ENCODE data around the gene KCNE4. TPM values are rescaled to one million over a fixed set of nuclear protein-coding genes. Genes with fewer than 3 reads are reported as not detected.
"Not testable (repeated sequence)": the region's sequence is repeated elsewhere in the genome, so short reads cannot be mapped to it uniquely, and the experiment has no call there.

KCNE4 gene
- total RNA-seq, 2 experiments from 2014 or later, result not detected

- Mint-ChIP-seq H3K27me3 (ENCODE audit: low read depth) (no peaks in the 10 kb centered on the region), H3K4me1 (ENCODE audit: low read depth) (no peaks in the 10 kb centered on the region), H3K27ac (no peak overlapping the region), H3K36me3 (ENCODE audit: low read depth) (no peaks in the 10 kb centered on the region), H3K9me3 (ENCODE audit: insufficient read depth) (no peaks in the 10 kb centered on the region), H3K4me3 (no peak overlapping the region)
- ChIA-PET POLR2A (no interaction called here), CTCF (no interaction called here)
- DNase-seq (no peak), ATAC-seq (no peak)
Observed at GRCh38 chr2:223069465-223069864, 17.5 kb downstream of the KCNE4 start.

- Mint-ChIP-seq H3K4me1 (ENCODE audit: low read depth) (no peaks in the 10 kb centered on the region), H3K4me3 (no peak overlapping the region), H3K9me3 (ENCODE audit: insufficient read depth) (no peaks in the 10 kb centered on the region), H3K36me3 (ENCODE audit: low read depth) (no peaks in the 10 kb centered on the region), H3K27me3 (ENCODE audit: low read depth) (no peaks in the 10 kb centered on the region), H3K27ac (no peak overlapping the region)
- ATAC-seq, result no peak
- CTCF ChIA-PET, result no interaction called here
- no peak for DNase-seq
- POLR2A ChIA-PET, result no interaction called here
Observed at GRCh38 chr2:223069988-223070387, 18.0 kb downstream of the KCNE4 start.

- no peak overlapping the region for H3K4me3 Mint-ChIP-seq
- H3K4me1 Mint-ChIP-seq (ENCODE audit: low read depth), result no peaks in the 10 kb centered on the region
- no peaks in the 10 kb centered on the region for H3K36me3 Mint-ChIP-seq (ENCODE audit: low read depth)
- DNase-seq, result no peak
- H3K27me3 Mint-ChIP-seq (ENCODE audit: low read depth), result no peaks in the 10 kb centered on the region
- ChIA-PET POLR2A (no interaction called here), CTCF (no interaction called here)
- H3K27ac Mint-ChIP-seq, result no peak overlapping the region
- no peak for ATAC-seq
- no peaks in the 10 kb centered on the region for H3K9me3 Mint-ChIP-seq (ENCODE audit: insufficient read depth)
Observed at GRCh38 chr2:223071139-223071538, 19.1 kb downstream of the KCNE4 start.

GRCh38 chr2:223072826-223073225, 20.8 kb downstream of the KCNE4 start:
- Mint-ChIP-seq H3K36me3 (ENCODE audit: low read depth) (no peaks in the 10 kb centered on the region), H3K4me1 (ENCODE audit: low read depth) (no peaks in the 10 kb centered on the region), H3K27me3 (ENCODE audit: low read depth) (no peaks in the 10 kb centered on the region), H3K4me3 (no peak overlapping the region), H3K9me3 (ENCODE audit: insufficient read depth) (no peaks in the 10 kb centered on the region), H3K27ac (no peak overlapping the region)
- POLR2A ChIA-PET, result no interaction called here
- DNase-seq, result no peak
- no peak for ATAC-seq
- CTCF ChIA-PET, result no interaction called here

- no peak for DNase-seq
- Mint-ChIP-seq H3K36me3 (ENCODE audit: low read depth) (no peaks in the 10 kb centered on the region), H3K4me3 (no peak overlapping the region), H3K27ac (no peak overlapping the region), H3K9me3 (ENCODE audit: insufficient read depth) (no peaks in the 10 kb centered on the region), H3K4me1 (ENCODE audit: low read depth) (no peaks in the 10 kb centered on the region), H3K27me3 (ENCODE audit: low read depth) (no peaks in the 10 kb centered on the region)
- ATAC-seq, result no peak
- ChIA-PET POLR2A (interaction anchor here (0.6 kb wide), 1 partner anchor 581 kb away, joined by 3 read pairs; no protein-coding TSS in a partner anchor), CTCF (no interaction called here)
Observed at GRCh38 chr2:223075301-223076270, 23.6 kb downstream of the KCNE4 start.

GRCh38 chr2:223076573-223076972, 24.6 kb downstream of the KCNE4 start:
- H3K9me3 Mint-ChIP-seq (ENCODE audit: insufficient read depth), result no peaks in the 10 kb centered on the region

GRCh38 chr2:223078482-223078881, 26.5 kb downstream of the KCNE4 start:
- POLR2A ChIA-PET, result no interaction called here
- Mint-ChIP-seq H3K27me3 (ENCODE audit: low read depth) (no peaks in the 10 kb centered on the region), H3K36me3 (ENCODE audit: low read depth) (no peaks in the 10 kb centered on the region), H3K9me3 (ENCODE audit: insufficient read depth) (no peaks in the 10 kb centered on the region), H3K27ac (no peak overlapping the region), H3K4me3 (no peak overlapping the region), H3K4me1 (ENCODE audit: low read depth) (no peaks in the 10 kb centered on the region)
- no peak for ATAC-seq
- no peak for DNase-seq
- CTCF ChIA-PET, result no interaction called here

More at GRCh38 chr2:223076573-223076972, 24.6 kb downstream of the KCNE4 start:
- ATAC-seq (no peak), DNase-seq (no peak)
- Mint-ChIP-seq H3K27ac (no peak overlapping the region), H3K36me3 (ENCODE audit: low read depth) (no peaks in the 10 kb centered on the region), H3K4me1 (ENCODE audit: low read depth) (no peaks in the 10 kb centered on the region), H3K4me3 (no peak overlapping the region), H3K27me3 (ENCODE audit: low read depth) (no peaks in the 10 kb centered on the region)
- POLR2A ChIA-PET, result no interaction called here
- CTCF ChIA-PET, result no interaction called here

- Mint-ChIP-seq H3K9me3 (ENCODE audit: insufficient read depth) (no peaks in the 10 kb centered on the region), H3K27ac (no peak overlapping the region), H3K27me3 (ENCODE audit: low read depth) (no peaks in the 10 kb centered on the region), H3K4me3 (no peak overlapping the region), H3K36me3 (ENCODE audit: low read depth) (no peaks in the 10 kb centered on the region), H3K4me1 (ENCODE audit: low read depth) (no peaks in the 10 kb centered on the region)
- ChIA-PET CTCF (no interaction called here), POLR2A (no interaction called here)
- no peak for ATAC-seq
- no peak for DNase-seq
Observed at GRCh38 chr2:223079378-223079777, 27.4 kb downstream of the KCNE4 start.

GRCh38 chr2:223079925-223080324, 27.9 kb downstream of the KCNE4 start:
- ChIA-PET POLR2A (no interaction called here), CTCF (no interaction called here)
- H3K27me3 Mint-ChIP-seq (ENCODE audit: low read depth), result no peaks in the 10 kb centered on the region
- H3K4me1 Mint-ChIP-seq (ENCODE audit: low read depth), result no peaks in the 10 kb centered on the region
- no peaks in the 10 kb centered on the region for H3K9me3 Mint-ChIP-seq (ENCODE audit: insufficient read depth)
- no peak overlapping the region for H3K27ac Mint-ChIP-seq
- no peak for ATAC-seq
- H3K4me3 Mint-ChIP-seq, result no peak overlapping the region
- DNase-seq, result no peak
- H3K36me3 Mint-ChIP-seq (ENCODE audit: low read depth), result no peaks in the 10 kb centered on the region

- ATAC-seq; CTCF ChIA-PET; H3K9me3 Mint-ChIP-seq (ENCODE audit: insufficient read depth); H3K27me3 Mint-ChIP-seq (ENCODE audit: low read depth); POLR2A ChIA-PET; DNase-seq; H3K36me3 Mint-ChIP-seq (ENCODE audit: low read depth); H3K4me1 Mint-ChIP-seq (ENCODE audit: low read depth); H3K4me3 Mint-ChIP-seq; H3K27ac Mint-ChIP-seq: not testable (repeated sequence)
Observed at GRCh38 chr2:223080790-223081360, 28.9 kb downstream of the KCNE4 start.

- ChIA-PET CTCF (no interaction called here), POLR2A (no interaction called here)
- ATAC-seq (no peak), DNase-seq (no peak)
- H3K9me3 Mint-ChIP-seq (ENCODE audit: insufficient read depth), result no peaks in the 10 kb centered on the region
- H3K27me3 Mint-ChIP-seq (ENCODE audit: low read depth), result no peaks in the 10 kb centered on the region
- no peak overlapping the region for H3K4me3 Mint-ChIP-seq
- H3K4me1 Mint-ChIP-seq (ENCODE audit: low read depth), result no peaks in the 10 kb centered on the region
- H3K27ac Mint-ChIP-seq, result no peak overlapping the region
- H3K36me3 Mint-ChIP-seq (ENCODE audit: low read depth), result no peaks in the 10 kb centered on the region
Observed at GRCh38 chr2:223081789-223082188, 29.8 kb downstream of the KCNE4 start.

GRCh38 chr2:223082706-223083105, 30.7 kb downstream of the KCNE4 start:
- Mint-ChIP-seq H3K4me1 (ENCODE audit: low read depth) (no peaks in the 10 kb centered on the region), H3K9me3 (ENCODE audit: insufficient read depth) (no peaks in the 10 kb centered on the region), H3K27ac (no peak overlapping the region), H3K4me3 (no peak overlapping the region), H3K36me3 (ENCODE audit: low read depth) (no peaks in the 10 kb centered on the region), H3K27me3 (ENCODE audit: low read depth) (no peaks in the 10 kb centered on the region)
- ChIA-PET CTCF (no interaction called here), POLR2A (no interaction called here)
- DNase-seq, result no peak
- ATAC-seq, result no peak
